Subcutaneous adipose tissue (tissue), 4 donors: Measurements from ENCODE around the gene BICD1. TPM values are rescaled to one million over a fixed set of nuclear protein-coding genes. Genes with fewer than 3 reads are reported as not detected.

ENCODE experiments used
- total RNA-seq, 4 donors: library from RNA; depleted of rRNA; stranded (reverse); fragments of >200 nt; gene quantifications; one replicate each; pipeline ENCODE4 v1.1.0, GENCODE V29; 2016
- TF ChIP-seq, protein P1 (sequence below): fragments of 450-650 bp; IDR thresholded peaks from one replicate; pipeline ENCODE4 v1.5.1; 2016; ENCODE audit warnings: low read depth, mild to moderate bottlenecking, control low read depth, antibody characterized with exemption, moderate library complexity

BICD1 gene
- total RNA-seq, 4 donors from 2014 or later = 8.2 to 9.6 (median 9.2) TPM

GRCh38 chr12:32084753-32085152 lies 21.9 kb upstream of the BICD1 start:
- TF ChIP-seq, protein P1, sequence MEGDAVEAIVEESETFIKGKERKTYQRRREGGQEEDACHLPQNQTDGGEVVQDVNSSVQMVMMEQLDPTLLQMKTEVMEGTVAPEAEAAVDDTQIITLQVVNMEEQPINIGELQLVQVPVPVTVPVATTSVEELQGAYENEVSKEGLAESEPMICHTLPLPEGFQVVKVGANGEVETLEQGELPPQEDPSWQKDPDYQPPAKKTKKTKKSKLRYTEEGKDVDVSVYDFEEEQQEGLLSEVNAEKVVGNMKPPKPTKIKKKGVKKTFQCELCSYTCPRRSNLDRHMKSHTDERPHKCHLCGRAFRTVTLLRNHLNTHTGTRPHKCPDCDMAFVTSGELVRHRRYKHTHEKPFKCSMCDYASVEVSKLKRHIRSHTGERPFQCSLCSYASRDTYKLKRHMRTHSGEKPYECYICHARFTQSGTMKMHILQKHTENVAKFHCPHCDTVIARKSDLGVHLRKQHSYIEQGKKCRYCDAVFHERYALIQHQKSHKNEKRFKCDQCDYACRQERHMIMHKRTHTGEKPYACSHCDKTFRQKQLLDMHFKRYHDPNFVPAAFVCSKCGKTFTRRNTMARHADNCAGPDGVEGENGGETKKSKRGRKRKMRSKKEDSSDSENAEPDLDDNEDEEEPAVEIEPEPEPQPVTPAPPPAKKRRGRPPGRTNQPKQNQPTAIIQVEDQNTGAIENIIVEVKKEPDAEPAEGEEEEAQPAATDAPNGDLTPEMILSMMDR = no peak

- TF ChIP-seq, protein P1 = no peak
Measured at GRCh38 chr12:32087306-32087705, 19.3 kb upstream of the BICD1 start.

DNA sequence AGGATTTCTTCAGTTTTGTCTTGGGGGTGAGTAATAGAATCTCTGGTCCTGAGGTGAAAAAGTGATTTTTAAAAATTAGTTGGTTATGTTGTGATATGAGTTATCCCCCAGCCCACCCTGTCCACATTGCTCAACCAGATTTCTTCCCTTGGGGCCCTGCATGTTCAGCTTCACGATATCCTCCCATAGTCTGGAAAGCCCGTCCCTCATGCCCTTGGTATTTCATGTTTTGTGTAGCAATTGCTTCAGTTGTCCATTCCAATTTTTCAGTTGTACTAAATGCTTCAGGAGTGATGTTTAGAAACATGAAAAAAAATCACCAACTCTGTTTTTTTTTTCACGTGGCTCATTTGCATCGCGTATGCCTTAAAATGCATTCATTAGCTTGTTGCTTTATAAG lies 17.5 kb upstream of the BICD1 start:
- TF ChIP-seq, protein P1 = no peak

GRCh38 chr12:32089586-32089985 lies 17.1 kb upstream of the BICD1 start:
- TF ChIP-seq, protein P1 = no peak

DNA sequence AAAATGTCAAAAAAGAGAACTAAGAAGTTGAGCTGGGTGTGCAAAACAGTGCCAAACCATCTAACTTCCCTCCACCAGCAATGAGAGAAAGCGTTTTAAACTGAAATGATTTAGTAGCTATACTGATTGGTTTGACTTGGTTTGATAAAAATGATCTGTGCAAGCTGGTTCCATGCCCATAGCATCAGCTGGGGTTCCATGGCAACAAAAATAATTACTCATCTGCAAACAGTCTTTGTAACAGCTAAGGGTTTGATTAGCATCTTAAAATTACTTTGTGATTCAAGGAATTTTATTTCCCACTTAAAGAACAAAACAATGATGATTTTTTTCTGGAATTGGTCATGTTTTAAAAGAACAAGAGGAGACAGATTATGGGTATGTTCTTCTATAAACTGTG lies 15.0 kb upstream of the BICD1 start:
- TF ChIP-seq, protein P1 = no peak

DNA sequence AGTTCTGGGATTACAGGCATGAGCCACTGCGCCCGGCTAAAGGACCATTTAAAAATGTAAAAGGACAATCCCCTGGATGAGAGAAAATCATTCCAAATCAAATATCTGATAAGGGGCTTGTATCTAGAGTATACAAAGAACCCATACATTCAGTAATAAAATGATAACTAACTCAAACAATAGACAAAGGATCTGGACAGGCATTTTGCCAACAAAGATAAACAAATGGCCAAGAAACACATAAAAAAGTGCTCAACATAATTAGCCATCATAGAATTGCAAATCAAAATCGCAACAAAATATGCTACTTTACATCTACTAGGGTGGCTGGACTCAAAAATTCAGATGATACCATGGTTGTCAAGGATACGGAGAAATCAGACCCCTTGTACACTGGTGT lies 8.5 kb upstream of the BICD1 start:
- TF ChIP-seq, protein P1 = no peak

DNA sequence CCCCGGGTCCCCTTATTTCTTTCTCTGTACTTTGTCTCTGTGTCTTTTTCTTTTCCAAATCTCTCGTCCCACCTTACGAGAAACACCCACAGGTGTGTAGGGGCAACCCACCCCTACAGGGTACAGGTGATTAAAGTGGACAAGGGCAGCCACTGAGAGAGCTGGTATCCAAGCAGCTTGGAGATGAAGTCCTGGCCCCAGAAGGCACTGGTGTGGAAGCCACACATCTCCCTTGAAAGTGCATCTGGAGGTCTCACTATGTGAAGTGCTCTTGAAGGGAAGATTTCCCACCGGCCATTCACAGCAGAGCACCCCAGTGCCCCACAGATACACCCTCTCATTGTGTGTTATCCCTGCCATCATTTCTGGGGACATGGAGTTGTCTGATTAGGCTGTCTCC lies 6.3 kb upstream of the BICD1 start:
- TF ChIP-seq, protein P1 = no peak
